GDM1 (cell line): ENCODE results near the gene DAP3.
"Not testable (repeated sequence)": the region's sequence is repeated elsewhere in the genome, so short reads cannot be mapped to it uniquely, and the experiment has no call there.

Experiments used
- DNase-seq: peaks from one replicate; lab custom pipeline; 2025; lab: John Stamatoyannopoulos, UW

The DAP3 gene

DNA sequence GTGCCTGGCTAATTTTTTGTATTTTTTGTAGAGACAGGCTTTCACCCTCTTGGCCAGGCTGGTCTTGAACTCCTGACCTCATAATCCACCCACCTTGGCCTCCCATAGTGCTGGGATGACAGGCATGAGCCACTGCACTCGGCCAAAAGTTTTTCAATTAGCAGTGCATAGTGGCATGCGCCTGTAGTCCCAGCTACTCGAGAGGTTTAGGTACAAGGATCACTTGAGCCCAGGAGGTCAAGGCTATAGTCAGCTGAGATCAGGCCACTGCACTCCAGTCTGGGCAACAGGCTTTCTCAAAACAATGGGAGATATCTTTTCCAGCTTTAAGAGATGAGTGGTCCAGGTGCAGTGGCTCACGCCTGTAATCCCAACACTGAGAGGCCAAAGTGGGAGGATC is 30.8 kb downstream of the DAP3 start:
- no peak for DNase-seq

DNA sequence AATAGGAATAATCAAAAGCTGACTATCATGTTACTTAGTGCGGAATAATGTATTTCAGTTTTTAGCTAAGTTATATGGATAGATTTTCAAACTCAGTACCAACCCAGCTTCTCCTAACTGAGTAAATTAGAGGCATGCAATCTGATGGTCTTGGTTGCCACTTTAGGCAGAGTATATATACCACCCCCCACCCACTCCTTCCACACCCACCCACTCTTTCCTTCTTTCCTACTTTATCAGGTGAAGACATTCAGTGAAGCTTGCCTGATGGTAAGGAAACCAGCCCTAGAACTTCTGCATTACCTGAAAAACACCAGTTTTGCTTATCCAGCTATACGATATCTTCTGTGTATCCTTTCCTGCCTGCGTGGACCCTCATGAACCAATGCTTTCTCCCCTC is 36.3 kb downstream of the DAP3 start:
- DNase-seq, result no peak

GRCh38 chr1:155729031-155729898 is 40.4 kb downstream of the DAP3 start:
- no peak for DNase-seq

DNA sequence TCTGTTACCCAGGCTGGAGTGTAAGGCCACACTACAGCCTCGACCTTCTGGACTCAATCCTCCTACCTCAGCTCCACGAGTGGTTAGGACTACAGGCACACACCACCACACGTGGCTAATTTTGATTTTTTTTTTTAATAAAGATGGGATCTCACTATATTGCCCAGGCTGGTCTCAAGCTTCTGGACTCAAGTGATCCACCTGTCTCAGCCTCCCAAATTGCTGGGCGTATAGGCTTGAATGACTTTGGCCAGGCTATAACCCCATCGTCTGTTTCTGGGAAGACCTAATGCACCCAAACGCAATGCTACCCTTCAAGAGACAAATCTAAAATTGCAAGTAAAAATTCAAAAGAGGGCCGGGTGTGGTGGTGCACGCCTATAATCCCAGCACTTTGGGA is 52.1 kb downstream of the DAP3 start:
- DNase-seq, result no peak

GRCh38 chr1:155741908-155742307 is 53.0 kb downstream of the DAP3 start:
- DNase-seq, result no peak

- no peak for DNase-seq
These were observed 55.9 kb downstream of the DAP3 start for GRCh38 chr1:155744711-155745283.

DNA sequence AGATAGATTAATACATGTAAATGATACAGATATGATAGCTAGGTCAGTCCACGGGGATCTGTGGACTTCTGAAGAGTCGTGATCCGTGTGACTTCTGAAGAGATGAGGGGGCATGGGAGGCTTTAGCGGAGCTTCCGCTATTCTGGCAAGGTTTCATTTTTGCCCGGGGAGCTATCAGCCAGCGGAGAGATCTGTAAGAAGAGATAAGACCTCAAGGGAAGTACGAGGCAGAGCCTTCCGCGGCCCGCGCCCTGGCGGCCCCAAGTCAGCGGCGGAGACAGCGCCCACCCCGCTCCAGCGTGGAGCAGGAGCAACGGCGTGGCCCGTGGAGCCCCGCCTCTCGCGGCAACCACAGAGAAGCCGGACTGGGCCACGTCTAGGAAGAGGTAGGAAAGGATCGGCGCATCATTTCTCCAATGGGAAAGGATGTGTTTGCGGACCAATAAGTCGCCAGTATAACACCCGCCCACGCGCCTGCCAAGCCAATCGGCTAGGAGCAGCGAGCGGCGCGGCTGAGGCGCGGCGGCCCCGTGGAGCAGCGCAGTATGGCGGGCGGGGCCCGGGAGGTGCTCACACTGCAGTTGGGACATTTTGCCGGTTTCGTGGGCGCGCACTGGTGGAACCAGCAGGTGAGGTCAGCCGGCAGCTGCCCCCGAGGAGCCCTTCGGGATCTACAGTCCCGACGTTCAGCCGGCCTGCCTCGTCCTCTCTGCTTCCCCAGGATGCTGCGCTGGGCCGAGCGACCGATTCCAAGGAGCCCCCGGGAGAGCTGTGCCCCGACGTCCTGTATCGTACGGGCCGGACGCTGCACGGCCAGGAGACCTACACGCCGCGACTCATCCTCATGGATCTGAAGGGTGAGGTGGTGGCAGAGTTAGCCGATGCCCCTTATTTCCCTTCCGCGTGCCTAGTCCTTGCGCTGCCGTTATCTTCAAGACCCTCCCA is 56.7 kb downstream of the DAP3 start:
- DNase-seq, result peak; percentile 97

DNA sequence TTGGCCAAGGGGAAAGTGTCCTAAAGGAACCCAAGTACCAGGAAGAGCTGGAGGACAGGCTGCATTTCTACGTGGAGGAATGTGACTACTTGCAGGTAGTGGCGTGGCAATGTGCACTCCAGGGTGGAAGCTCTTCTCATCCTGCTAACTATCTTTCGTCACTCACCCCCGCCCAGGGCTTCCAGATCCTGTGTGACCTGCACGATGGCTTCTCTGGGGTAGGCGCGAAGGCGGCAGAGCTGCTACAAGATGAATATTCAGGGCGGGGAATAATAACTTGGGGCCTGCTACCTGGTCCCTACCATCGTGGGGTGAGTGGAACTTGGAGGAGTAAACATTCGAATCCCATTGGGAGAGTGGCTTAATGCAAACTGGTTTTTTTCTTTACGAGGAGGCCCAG is 58.7 kb downstream of the DAP3 start:
- DNase-seq, result not testable (repeated sequence)

DNA sequence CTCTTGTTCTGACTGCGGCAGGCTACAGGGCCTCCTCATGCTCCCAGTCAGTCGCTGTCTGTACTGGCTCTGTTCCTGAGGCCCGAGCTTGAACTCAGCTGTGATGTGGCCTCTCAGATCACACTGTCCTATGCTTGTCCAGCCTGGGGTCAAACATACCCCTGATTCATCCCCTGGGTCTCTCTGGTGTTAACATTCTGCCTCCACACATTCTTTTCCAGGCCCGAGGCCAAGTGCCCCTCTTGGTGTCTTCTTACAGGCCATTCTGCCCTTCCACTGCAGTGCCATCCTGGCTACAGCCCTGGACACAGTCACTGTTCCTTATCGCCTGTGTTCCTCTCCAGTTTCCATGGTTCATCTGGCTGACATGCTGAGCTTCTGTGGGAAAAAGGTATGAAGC is 59.2 kb downstream of the DAP3 start:
- DNase-seq, result not testable (repeated sequence)

DNA sequence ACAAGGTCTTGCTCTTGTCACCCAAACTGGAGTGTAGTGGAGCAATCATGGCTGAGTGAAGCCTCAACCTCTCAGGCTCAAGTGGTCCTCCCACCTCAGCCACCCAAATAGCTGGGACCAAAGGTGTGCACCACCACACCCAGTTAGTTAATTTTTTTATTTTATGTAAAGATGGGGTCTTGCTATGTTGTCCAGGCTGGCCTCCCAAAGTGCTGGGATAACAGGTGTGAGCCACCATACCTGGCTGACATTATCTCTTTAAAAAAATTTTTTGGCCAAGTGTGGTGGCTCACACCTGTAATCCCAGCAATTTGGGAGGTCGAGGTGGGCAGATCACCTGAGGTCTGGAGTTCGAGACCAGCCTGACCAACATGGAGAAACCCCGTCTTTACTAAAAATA is 70.1 kb downstream of the DAP3 start:
- not testable (repeated sequence) for DNase-seq

- no peak for DNase-seq
These were observed 71.2 kb downstream of the DAP3 start for GRCh38 chr1:155759966-155760630.

GRCh38 chr1:155760751-155761475 is 72.0 kb downstream of the DAP3 start:
- DNase-seq, result no peak

- no peak for DNase-seq
These were observed 73.0 kb downstream of the DAP3 start for GRCh38 chr1:155761736-155762405.

DNA sequence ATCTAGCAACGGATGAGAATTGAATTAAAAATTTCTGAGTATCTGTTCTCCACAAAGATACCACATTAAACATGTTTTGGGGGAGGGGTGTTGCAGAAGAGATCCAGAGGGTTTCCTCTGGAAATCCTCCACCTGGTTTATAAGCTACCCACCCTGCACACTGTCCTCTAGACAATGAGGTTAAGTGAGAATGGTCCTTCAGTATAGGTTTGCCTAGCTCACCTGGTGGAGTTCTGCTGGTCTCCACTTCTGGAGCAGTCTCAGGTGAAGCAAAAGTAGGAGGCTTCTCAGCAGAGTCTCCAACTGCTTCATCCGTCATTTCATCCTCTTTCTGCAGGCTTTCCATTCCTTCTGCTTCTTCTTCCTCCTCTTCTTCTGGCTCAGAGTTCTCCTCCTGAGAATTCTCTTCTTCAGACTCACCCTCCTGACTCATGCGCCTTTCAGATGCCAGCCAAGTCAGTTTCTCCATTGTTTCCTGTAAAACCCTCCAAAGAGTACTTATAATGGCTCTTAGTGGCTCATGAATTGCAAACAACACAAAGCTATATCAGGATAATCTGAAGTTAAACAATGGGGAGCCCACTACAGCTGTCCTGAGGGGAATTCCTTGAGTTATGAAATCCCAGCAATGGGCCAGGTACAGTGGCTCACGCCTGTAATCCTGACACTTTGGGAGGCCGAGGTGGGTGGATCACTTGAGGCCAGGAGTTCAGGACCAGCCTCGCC is 74.4 kb downstream of the DAP3 start:
- peak; percentile 3 for DNase-seq

- DNase-seq, result not testable (repeated sequence)
These were observed 75.1 kb downstream of the DAP3 start for GRCh38 chr1:155763989-155764388.

DNA sequence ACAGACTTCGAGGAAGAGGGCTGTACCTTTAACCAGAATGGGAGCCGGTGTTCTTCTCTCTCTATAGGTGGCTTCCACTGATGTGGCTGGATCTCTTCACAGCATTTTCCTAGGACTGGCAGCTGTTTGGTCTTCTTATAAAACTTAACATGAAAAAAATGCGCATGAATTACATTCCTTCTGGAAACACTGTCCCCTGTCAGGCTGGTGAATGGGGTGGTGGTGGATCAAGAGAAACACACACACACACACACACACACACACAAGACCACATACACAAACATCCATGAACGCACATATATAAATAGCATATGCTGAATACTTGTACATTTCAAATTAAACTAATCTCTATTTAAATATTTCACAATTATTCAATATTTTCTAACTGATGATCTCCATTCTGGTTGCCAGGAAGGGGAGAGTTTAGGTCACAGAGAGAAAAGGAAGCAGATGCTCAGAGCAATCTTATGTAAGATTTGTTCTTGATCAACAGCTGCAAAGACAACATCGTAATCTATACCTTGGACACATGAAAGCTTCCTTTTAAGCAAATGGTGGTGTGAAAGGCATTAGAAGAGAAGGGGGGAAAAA is 78.6 kb downstream of the DAP3 start:
- not testable (repeated sequence) for DNase-seq

GRCh38 chr1:155769257-155769656 is 80.4 kb downstream of the DAP3 start:
- DNase-seq, result no peak

GRCh38 chr1:155773221-155773620 is 84.3 kb downstream of the DAP3 start:
- no peak for DNase-seq

DNA sequence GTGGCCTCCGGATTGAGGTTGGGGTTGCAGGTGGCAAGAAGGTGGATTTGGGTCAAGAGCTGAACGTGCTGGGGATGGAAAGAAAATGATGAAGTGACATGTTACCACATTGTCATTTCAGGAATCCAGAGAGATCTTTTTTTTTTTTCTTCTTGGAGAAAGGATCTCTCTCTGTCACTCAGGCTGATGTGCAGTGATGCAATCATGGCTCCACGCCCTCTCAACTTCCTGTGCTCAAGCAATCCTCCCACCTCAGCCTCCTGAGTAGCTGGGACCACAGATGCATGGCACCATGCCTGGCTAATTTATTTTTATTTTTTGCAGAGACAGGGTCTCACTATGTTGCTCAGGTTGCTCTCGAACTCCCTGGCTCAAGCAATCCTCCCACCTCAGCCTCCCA is 87.5 kb downstream of the DAP3 start:
- no peak for DNase-seq

GRCh38 chr1:155777582-155777981 is 88.7 kb downstream of the DAP3 start:
- no peak for DNase-seq
